Superior temporal gyrus (tissue), 1 donor: Measurements from ENCODE around the gene GALNT2.

Experiments used
- DNase-seq: peaks from one replicate; pipeline ENCODE4 v3.0.0-alpha.2; 2016; ENCODE audit errors: extremely low spot score

GALNT2 gene

DNA sequence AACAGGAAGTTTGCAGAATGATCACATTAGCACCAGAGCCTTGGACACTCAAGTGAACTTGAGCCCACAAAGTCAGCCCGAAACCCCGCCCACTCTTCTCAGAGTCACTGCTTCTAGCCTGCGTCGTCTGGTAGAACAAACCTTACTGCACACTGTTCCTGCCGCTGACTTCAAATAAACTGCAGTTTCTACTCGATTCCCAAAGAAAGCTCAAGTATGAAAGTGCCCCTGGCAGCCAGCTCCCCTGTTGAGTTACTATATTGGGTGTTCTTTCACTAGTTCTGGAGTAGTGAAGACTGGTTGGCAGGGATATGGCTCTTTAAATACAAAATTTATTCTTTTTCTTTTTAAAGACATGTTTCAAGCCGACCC lies 164.7 kb downstream of the GALNT2 start:
- peak; percentile 39 for DNase-seq

- peak; percentile 35 for DNase-seq
Observed at GRCh38 chr1:230232371-230232771, 165.3 kb downstream of the GALNT2 start.

DNA sequence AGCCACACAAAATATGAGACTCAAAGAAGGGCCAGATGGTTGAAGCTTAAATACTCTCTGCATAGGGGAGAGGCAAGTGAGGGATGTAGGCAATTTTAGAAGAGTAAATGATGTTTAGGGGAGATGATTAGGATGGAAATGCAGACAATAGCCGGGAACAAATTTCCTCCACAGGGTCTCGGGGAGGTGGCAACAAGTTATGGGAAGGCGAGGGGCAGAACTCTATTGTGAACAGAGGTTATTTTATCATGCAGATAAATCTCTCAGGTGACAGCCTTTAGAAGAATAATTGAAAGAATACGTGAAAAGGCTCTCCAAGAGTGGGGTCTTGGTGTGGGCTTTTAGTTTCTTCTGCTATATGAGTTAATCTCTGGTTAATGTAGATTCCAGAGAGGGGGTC lies 166.7 kb downstream of the GALNT2 start:
- DNase-seq: no peak

DNA sequence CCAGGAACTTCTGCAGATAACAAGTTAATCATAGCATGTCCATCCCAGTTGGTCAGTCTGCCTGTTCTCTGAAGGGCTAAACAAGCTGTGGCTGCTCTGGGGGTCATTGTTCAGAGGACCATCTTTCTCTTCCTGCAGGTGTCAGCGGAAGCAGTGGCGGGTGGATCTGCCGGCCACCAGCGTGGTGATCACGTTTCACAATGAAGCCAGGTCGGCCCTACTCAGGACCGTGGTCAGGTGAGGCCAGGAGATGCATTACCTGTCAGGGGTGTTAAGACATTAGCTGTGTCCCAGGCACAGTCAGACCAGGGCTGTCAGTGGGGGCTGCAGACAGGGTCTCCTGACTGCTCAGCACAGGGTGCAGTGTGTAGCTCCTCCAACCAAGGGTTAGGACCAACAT lies 168.8 kb downstream of the GALNT2 start:
- no peak for DNase-seq

DNA sequence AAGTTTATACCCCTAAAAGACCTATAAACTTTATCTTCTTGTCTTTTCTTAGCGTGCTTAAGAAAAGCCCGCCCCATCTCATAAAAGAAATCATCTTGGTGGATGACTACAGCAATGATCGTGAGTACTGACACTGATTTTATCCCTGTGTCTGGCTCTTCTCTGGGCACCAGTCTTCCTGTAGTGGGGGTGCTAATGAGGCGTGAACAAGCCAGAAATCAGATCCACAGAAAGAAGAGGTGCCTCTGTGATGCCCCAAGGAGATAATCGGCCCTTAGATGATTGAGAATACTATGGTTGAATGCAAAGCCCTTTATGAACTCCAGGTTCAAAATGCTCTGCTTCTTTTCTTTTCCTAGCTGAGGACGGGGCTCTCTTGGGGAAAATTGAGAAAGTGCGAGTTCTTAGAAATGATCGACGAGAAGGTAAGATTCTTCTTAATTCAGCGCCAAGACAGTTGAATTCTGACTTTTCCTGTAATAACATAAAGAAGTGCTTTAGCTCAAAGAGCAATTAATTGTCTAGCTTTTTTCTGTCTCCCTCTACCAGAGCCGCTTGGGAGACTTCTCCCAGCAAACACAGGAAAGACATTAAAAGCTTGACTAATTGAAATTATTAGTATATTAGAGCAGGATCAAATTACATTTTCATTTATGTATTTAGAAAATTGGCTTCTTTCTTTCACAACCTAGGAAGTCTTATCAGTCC lies 169.4 kb downstream of the GALNT2 start:
- no peak for DNase-seq

GRCh38 chr1:230237009-230237370 lies 170.0 kb downstream of the GALNT2 start:
- DNase-seq: no peak

- no peak for DNase-seq
Observed at GRCh38 chr1:230237805-230238204, 170.8 kb downstream of the GALNT2 start.

DNA sequence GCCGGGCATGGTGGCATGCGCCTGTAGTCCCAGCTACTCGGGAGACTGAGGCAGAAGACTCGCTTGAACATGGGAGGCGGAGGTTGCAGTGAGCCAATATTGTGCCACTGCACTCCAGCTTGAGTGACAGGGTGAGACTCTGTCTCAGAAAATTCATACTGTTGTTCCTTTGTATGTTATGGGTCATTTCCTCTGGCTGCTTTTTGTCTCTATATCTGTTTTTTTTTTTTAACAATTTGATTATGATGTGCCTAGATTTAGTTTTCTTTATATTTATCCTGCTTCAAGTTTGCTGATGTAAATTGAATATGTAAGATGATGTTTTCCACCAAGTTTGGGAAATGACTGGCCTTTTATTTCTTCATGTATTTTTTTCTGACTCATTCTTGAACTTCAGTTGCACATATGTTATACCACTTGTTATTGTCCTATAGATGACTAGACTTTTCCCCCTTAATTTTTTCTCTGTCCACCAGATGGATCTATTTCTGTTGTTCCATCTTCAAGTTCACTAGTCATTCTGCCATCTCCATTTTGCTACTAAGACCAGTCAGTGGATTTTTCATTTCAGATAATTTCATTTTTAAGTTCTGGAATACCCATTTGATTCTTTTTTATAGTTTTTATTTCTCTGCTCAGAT lies 173.5 kb downstream of the GALNT2 start:
- no peak for DNase-seq

DNA sequence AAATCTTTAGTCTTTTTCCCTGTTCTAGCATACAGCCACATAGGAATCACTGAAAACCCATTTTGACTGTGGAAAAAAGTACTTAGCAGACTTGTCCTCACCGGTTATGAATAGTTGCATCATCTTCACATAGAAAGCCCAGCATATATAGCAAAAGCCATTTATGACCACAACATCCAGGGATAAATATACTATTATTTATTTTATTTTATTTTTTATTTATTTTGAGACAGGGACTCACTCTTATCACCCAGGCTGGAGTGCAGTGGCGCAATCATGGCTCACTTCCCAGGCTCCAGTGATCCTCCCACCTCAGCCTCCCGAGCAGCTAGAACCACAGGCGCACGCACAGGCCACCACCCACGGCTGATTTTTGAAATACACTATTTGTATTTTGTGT lies 175.3 kb downstream of the GALNT2 start:
- no peak for DNase-seq

DNA sequence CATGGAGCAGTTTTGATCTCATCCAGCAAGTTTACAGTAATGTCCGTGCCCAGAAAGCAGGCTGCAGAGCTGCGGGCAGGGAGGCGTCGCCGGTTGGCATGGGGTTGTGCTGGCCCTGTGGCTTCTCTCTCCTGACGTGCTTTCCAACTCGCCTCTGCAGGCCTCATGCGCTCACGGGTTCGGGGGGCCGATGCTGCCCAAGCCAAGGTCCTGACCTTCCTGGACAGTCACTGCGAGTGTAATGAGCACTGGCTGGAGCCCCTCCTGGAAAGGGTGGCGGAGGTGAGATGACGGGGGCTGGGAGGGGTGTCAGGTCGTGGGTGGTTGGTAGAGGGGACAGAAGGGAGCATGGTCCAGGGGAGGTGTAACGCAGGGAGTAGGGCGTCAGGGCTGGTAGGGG lies 176.1 kb downstream of the GALNT2 start:
- DNase-seq: no peak

- no peak for DNase-seq
Observed at GRCh38 chr1:230243583-230244353, 176.7 kb downstream of the GALNT2 start.

GRCh38 chr1:230246551-230246950 lies 179.5 kb downstream of the GALNT2 start:
- no peak for DNase-seq

DNA sequence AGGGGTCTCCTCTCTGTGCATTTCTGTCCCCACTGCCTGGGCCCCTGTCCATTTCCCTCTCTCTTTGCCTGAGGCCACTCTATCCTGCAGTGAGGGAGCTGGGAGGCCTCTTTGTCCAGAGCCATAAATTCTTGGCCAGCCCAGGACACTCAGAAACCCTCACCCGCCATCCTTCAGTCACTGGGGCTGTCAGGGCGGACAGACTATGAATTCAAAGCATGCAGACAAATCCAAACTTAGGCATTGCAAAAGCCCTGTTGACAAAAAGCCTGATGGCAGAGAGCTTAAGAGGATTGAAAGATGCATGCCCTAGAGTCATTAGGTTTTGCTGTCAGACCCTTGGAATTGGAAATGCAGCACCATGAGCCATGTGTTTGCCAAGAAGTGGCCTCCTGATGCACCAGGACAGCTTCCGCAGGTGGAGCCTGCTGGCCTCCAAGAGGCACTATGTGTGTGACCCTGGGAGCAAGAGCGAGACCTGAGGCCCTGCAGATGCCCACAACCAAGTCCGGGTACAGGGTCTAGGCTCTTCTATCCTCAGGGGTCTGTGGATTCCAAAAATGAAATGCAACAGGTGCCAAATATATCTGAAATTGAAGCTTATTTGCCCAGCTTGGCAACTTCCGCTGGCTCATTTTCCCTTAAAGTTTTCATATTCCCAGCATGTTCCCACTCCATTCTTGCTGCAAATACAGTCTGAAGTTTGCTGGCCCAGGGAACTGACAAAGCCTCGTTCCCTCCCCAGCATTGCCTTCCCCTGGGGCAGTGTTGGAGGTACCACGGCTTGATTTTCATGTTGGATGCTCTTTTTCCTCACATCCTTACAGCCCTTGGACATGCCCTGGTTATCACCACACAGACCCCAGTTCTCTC lies 181.2 kb downstream of the GALNT2 start:
- no peak for DNase-seq

- no peak for DNase-seq
Observed at GRCh38 chr1:230248889-230249270, 181.8 kb downstream of the GALNT2 start.

DNA sequence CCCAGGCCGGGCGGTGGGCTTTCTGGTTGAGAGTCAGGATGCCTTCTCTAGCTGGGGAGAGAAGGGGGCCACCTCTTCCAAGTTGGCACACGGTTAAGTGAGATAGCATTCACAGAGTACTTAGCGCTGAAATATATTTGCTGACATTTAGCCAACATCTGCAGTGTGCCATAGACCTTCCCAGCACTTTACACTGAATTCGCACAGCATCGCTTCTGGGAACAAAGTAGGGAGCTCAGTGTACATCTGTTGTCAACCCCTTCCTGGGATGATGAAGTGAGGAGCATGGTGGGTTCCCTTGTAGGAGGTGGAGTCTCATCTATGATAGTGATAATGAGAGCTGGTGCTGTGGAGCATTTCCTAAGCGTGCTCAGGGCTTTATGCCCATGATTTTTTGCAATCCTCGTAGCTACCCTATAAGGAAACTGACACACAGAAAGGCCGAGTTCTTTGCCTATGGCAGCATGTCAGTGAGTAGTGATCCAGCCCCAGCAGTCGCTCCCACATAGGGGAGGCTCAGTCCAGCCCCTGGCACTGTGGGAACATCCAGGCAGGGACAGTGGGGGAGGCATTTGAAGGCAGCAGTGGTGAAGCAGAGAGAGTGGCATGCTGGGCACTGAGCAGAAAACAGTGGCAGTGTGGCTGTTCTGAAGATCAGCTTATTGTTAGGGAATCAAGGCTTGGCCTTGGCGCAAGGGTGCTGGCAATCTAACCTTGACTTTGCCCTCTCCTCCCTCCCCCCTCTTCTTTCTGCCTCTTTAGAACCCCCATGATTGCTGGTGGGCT lies 182.8 kb downstream of the GALNT2 start:
- DNase-seq: peak; percentile 41

GRCh38 chr1:230250666-230251065 lies 183.6 kb downstream of the GALNT2 start:
- DNase-seq: no peak

GRCh38 chr1:230251644-230252191 lies 184.7 kb downstream of the GALNT2 start:
- no peak for DNase-seq

DNA sequence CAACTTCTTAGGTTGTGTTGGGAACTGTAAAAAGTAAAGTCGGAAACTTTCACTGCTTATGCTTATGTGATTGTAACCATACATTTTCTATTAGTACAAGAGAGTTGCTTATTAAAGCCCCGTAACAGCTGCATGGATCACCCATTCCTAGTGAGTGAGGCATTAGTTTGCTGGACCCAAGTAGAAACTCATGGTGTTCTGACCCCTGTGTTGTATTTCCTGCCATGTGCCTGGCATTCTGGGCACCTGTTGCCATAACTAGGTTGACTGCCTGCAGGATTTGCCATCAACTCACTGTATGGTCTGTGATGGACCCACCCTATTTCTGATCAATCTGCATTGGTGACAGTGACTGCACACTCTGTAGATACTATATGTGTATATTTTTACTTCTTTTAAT lies 186.1 kb downstream of the GALNT2 start:
- DNase-seq: no peak

DNA sequence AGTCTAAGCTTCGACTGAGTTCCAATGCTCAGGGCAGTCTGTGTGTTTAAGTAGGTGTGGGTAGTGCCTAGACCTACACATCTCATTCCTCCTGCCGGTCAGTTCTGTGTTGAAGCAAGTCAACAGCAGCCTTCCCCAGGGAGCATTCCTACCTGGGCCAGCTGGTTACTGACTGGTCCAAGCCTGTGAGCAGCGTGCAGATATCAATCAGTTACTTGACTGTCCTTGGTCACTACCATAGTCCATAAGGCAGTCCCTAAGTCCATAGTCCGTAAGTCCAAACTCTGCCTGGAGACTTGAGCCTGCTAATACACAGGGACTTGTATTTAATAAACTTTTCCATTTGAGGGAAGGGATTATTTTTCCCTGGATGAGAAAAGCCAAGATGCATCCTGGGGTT lies 187.2 kb downstream of the GALNT2 start:
- DNase-seq: no peak

DNA sequence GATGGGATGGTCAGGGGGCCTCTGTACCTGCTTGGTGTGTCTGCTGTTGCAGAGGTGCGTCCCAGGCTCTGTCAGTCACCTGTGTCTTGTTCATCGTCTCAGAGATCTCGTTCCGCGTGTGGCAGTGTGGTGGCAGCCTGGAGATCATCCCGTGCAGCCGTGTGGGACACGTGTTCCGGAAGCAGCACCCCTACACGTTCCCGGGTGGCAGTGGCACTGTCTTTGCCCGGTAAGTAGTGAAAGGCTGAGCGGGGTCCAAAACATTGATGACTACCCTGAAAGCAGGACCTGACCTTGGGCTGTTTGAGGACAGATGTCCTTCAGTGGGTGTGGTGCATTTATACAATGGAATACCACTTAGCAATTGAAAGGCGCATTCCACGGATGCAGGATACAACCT lies 188.1 kb downstream of the GALNT2 start:
- DNase-seq: no peak

DNA sequence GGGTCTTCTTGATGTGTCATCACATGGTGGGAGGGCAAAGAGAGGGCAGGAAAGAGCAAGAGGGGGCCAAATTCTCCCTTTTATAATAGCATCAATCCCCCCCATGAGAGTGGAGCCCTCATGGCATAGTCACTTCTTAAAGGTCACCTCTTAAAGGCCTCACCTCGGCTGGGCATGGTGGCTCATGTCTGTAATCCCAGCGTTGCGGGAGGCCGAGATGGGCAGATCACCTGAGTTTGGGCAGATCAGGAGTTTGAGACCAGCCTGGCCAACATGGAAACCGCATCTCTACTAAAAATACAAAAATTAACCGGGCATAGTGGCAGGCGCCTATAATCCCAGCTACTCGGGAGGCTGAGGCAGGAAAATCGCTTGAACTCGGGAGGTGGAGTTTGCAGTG lies 189.0 kb downstream of the GALNT2 start:
- DNase-seq: no peak
